ENCODE results near the gene PTPN5.
"Not testable (repeated sequence)": the region's sequence is repeated elsewhere in the genome, so short reads cannot be mapped to it uniquely, and the experiment has no call there.

Gene PTPN5

DNA sequence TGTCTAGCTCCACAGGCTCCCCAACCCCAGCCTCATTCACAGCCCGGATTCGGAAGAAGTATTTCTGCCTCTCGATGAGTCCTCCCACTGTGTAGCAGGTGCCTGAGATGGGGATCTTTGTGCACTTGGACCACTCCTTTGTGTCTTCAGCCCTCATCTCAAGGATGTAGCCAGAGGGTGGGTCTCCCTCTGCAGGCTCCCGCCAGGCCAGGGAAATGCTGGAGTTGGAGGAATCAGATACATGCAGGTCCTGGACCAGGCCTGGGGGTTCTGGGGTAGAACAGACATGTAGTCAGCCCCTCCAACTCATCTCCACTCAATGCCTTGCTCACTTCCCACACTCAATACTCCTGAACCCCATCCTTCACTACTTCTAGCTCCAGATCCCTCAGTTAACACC, 82.2 kb downstream of the PTPN5 start:
- no peak for DNase-seq (ENCODE audit: low read depth)

DNA sequence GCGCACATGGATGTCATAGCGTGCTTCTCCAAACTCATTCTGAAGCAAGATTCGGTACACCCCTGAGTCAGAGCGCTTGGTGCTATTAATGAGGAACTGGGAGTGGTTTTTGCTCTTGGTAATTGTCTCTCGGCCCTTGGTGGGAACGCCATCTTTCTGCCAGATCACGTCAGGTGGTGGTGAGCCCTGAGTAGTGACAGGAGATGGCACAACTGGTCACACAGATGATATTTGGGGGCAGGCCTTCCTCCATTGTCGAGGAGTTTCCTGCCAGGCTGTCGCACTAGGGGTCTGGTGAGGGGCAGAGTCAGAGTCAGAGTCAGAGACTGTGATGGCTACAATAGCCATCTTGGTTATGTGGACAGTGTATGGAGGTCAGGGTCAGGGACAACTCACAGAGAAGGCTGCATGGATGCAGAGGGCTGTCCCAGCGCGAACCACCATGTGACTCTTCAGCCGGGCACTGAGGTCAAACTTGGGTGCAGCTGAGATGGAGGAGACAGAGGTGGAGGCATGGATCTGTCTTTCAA, 83.7 kb downstream of the PTPN5 start:
- no peak for DNase-seq (ENCODE audit: low read depth)

DNA sequence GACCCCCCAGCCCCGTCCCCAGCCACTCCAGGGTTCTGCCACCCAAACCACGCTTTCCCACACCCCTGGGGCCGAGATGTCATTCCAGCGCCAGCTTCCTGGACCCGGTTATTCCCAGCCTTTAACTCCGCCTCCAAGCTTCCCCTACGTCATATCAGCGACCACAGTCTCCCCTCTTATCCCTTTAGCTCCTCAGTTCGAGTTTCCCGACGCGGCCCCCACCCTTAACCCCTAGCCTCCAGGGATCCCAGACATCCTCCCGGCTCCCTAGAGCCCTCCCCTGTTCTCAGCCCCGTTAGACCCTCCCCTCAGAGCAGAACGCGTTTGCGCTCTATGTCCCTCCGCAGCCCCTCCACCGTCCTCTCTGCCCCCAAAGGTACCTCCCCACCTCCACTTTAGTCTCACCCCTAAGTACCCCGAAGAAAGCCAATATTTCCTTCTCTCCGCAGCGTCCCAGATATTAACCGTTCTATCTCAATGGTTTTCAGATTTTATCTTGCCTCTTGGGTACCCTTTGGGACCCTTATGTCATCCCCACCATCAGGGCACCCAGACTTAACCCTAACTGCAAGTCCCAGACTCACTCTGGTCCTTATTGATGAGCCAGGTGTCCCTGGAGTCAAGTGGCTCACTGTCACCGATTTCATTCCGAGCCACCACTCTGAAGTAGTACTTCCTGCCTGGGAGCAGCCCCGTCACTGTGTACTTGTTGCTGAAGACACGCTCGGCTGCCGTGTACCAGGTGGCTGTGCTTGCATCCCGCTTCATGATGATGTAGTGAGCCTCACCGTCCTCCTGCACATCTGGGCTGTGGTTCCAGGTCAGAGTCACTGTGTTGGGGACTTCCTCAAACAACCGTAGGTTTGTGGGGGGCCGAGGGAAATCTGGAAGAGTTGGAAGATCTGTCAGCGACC, 85.0 kb downstream of the PTPN5 start:
- no peak for DNase-seq (ENCODE audit: low read depth)

DNA sequence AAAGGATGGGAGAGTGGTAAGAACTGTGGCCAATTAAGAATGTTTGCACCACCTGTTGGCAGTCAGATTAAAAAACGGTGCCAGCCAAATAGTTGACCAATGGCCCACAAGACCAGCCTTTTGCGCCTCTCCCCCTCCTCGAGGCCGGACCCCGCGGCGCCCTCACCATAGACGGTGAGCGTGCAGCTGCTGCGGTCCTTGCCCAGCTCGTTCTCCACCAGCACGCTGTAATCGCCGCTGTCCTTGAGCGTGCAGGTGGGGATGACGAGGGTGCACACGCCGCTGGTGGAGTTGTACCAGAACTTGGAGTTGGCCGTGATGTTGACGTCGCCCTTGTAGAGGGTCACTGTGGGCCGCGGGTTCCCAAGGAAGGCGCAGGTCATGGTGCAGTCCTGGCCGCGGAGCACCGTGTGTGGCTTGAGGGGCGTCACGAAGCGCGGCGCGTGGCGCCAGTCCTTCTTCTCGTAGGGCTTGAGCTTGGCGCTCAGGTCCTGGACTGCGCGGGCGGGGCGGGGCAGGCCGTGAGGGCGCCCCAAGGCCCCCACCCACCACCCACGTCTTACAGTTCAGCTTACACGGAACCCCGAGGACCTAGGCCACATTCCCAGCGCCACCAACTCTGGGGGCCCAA, 85.8 kb downstream of the PTPN5 start:
- DNase-seq (ENCODE audit: low read depth) = no peak

DNA sequence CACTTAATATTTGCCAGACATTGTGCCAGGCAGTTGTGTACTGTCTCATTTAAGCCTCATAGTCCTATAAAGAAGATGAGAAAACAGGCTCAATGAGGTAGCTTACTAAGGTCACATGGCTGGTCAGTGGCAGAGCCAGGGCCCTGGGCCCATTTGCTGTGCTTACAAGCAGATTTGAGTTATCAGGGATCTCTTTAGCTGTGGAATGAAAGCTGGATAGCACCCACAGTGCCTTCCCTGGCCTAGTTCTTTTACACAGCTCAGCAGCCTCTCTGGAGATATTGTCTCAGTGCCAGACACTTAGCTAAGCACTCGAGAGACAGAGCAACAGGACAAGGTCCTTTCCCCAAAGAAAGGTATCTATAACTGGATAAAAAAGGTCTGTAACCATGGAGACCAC, 86.9 kb downstream of the PTPN5 start:
- DNase-seq (ENCODE audit: low read depth) = no peak

DNA sequence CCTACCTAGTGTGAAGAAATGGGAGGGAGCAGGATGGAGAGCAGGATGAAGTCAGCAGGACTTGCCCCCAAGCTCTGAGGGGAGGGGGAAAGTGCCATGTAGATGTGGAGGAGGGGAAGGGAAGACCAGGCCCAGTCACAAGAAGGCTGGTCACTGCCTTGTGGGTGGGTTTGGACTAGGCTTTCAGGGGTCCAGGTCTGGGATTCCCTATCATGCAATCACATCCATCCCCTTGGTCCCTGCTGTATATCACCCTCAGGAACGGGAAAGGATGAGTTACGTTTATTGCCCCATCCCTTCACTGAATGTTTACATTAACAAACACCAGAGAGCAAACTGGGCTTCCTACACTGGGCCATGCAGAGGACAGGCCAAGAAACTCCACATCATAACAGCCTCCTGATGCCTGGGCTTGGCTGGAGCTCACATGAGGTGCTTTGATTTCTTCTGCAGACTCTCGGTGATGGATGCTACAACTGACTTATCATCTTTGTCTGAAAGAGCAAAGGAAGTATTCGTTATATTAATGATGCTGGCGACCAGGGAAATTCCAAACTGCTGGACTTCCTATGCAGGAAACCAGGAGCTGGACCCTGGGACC, 87.5 kb downstream of the PTPN5 start:
- no peak for DNase-seq (ENCODE audit: low read depth)

DNA sequence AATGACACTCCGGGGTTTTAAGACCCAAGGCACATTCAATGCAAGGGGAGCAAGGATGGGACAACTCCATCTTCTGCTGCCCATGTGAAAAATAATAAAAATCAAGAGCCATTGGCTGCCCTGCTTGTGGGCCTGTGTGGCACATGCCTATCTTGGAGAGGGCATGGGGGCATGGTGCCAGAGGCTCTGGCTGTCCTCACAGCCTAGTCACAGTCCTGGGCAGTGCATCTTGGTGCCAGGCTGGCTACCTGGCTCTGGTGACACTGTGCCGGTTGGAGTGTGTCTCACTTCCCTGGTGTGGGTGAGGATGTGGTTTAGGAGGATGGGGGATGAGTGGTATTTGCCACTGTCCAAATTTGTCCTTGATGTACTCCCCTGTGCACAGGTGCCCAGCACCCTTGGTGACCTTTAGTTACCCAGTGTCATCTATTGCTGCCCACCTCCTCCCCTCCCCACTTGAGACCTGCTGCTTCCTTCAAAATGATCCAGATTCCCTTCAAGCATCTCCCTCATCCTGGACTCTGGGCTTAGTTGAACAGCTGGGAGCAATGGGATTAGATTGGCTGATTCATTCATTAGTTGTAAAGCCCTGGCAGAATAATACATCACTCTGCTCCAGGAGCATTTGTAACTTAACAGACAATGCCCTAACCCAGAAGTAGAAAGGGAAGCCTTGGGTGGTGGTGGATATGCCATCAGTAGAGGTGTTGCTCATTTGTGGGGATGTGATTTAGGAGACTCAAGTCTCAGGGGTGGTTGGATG, 88.4 kb downstream of the PTPN5 start:
- DNase-seq (ENCODE audit: low read depth) = no peak

DNA sequence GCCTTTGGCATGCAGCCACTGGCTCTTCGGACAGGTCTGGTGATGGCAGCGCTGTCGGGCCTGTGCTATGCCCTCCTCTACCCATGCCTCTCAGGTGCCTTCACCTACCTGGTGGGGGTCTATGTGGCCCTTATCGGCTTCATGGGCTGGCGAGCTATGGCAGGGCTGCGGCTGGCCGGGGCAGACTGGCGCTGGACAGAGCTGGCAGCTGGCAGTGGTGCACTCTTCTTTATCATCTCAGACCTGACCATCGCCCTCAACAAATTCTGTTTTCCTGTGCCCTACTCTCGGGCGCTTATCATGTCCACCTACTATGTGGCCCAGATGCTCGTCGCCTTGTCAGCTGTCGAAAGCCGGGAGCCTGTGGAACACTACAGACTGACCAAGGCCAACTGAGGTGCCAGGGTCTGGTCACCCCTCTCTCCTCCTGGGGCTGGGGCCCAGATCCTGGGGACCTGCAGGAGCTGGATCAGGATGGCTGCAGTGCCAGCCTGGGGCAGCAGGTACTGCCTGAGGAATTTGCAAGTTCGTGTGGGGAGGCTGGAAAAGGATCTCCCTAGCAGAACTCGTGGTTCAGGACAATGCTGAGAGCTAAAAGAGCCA, 89.9 kb downstream of the PTPN5 start:
- DNase-seq (ENCODE audit: low read depth) = no peak

DNA sequence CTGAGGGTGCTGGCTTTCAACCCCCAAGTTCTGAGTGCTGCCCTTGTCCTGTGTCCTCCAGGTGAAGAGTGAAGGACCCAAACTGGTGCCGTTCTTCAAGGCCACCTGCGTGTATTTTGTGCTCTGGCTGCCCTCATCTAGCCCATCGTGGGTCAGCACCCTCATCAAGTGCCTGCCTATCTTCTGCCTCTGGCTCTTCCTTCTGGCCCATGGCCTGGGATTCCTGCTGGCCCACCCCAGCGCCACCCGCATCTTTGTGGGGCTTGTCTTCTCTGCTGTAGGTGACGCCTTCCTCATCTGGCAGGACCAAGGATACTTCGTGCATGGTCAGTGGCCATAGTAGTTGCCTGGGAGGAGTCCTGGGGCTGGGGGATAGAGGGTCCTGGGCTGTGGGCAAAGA, 90.7 kb downstream of the PTPN5 start:
- DNase-seq (ENCODE audit: low read depth) = no peak

DNA sequence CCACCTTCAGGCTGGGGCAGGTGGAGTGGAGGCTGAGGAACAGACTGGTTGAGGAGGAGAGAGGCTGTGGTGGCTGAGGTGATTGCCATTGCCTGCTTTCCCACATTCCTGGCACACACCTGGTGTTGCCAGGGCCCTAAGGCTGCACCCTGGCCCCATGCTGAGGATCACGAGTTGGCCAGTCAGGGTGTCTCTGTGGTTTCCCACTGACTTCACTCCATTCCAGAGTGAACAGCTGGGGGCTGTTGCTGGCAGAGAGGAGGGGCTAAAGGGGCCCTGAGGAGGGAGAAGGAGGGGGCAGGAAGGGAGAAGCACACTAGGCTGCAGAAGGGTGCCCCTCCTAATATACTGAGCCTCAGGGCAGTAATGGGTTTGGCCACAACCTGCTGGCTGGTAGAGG, 91.2 kb downstream of the PTPN5 start:
- no peak for DNase-seq (ENCODE audit: low read depth)

DNA sequence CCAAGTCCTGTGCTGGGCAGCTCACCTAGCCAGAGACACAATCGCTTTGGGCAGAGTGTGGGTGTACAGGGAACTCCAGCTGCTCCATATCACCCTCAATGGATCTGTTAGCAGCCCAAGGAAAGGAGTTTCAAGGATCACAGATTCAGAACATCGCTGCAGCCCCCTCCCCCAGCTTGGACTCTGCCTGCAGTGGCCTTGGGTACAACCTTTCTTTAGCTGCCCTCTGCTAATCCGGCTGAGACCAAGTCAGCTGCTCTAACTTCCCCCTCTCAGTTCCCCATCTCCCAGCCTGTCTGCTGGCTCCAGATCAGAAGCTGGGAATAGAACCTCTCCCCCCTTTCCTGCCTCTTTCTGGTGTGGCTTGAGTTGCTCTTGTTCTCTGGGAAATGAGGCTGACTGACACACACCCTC, 91.7 kb downstream of the PTPN5 start:
- no peak for DNase-seq (ENCODE audit: low read depth)

DNA sequence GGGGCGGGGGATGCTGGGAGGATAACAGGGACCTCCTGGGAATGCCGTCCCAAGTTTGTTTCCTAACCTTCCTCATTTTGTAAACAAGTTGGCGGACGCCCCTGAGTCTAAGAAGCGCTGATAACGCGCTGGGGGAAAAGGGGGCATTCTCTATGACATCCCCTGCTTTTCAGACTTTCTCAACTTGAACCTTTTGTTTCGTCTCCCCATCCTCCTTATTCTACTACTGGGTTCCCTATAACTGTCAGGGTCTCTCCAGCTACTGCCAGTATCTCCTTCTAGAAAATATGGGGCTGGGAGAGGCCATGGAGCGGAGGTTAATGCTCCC, 92.4 kb downstream of the PTPN5 start:
- no peak for DNase-seq (ENCODE audit: low read depth)

DNA sequence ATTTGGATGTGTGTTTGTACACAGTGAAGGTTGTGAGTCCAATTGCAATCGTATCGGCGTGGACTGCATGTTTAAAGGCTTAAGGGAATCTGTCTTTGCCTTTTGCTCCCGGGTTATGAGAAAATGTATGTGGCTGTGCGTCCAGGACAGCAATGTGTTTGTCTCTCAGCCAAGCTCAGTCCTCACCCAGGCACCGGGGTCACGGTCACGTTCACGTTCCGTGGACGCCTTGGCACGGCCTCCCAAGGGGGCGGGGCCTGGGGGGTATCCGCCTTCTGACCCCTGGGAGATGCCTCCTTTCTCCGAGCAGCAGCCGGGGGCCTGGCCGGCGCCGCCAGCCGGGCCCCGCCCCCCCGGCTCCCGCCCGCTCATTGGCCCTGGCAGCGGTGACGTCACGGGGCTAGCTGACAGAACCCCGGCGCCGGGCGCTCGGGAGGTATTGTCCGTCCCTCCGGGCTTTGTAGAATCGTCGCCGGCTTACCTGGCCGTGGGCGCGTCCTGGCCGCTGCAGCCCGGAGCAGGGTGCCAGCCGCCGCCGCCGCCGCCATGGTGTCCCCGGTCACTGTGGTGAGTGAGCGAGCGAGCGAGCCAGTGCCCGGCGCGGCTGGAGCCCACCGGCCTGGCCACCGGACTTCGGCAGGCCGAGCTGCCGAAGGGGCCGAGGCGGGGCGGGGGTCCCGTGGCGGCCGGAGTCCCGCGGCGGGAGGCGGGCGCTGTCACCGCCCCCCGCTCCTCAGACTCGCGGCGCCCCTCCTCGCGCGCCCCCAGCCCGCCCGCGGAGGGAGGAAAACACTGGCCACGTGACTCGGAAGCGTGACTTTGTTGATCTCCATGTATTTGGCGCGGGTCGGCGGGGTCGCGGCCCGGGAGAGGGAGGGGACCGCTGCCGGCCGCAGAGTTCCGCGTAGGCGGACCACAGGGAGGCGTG, 93.0 kb downstream of the PTPN5 start, which contains the start of gene TMEM86A:
TMEM86A (plus strand) TSS at position 439 of the 928 bp plus-strand sequence; CDS start at position 547, 108 bp downstream.
- DNase-seq (ENCODE audit: low read depth) = no peak

DNA sequence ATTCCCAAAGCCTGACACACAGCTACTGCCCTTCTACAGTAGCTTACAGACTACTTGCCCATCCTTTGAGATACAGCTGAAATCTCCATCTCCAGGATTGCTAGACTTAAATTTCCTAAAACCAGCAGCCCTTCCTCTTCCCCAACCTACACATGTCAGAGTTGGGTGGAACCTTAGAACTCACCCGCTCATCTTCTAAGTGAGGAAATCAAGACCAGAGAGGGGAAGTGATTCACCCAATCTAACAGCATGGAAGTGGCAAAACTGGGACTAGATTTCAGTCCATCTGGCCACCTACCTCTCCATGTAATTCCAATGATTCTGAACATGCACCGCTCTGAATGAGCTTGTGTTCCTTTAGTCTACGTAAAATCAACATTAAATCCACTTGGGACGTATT, 94.0 kb downstream of the PTPN5 start:
- no peak for DNase-seq (ENCODE audit: low read depth)

DNA sequence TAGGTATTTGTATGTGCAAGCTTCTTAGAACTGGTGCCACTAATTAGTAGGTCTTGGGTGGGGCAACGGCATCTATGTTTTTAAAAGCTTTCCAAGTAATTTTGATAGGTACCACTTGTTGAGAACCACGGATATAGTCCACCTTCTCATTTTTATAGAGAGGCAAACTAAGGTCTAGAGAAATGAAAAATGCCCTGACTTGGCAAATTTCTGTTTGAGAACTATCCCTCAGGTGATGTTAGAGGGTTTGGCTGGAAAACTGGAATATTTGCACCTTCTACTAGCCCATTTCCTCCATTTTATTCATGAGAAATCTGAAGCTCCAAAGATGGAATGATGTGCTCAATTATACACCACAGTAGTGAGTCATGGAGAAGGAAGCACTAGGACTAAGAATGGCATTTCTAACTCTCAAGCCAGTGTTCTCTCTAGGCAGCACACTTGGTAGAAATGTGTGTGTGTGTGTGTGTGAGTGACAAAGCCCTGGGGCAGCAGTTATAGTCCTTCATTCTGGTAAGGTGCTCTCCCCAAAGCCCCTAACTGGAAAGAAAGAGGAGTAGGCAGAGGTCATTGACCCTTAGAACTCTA, 94.9 kb downstream of the PTPN5 start:
- no peak for DNase-seq (ENCODE audit: low read depth)

DNA sequence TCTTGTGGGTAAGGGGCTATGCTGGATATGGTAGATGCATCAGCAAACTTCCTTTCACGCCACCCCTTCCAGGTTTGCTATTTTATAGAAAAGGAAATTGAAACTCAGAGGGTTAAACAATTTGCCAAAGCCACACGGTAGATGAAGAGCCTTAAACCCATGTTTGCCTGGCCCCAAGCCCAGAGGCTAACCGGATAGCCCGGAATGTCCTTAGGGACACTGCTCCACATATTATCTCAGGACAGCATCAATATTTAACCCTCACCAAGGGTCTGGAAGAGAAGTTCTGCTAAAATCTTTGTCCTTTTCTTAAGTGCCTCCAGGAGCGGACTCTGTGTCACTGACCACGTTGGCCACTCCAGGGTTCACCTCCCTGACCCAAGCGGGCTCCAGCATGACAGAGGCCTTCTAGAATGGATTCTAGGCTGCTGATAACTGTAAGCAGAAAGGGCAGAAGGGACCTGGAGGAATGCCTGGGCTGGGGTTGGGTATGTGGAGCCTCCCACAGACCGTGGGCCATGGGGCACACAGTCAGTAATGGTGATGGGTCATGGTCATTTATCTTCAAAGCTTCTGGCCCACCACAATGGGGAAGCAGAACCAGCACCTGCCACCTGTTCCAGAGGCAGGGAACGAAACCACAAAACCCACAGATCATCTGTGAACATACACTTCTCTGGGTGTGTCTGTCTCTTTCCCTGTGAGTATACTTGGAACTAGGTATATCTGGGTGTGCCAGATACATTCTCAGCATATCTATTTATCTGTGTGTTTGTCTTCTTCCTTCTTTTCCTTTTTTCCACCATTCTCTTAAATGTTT, 98.4 kb downstream of the PTPN5 start:
- no peak for DNase-seq (ENCODE audit: low read depth)

DNA sequence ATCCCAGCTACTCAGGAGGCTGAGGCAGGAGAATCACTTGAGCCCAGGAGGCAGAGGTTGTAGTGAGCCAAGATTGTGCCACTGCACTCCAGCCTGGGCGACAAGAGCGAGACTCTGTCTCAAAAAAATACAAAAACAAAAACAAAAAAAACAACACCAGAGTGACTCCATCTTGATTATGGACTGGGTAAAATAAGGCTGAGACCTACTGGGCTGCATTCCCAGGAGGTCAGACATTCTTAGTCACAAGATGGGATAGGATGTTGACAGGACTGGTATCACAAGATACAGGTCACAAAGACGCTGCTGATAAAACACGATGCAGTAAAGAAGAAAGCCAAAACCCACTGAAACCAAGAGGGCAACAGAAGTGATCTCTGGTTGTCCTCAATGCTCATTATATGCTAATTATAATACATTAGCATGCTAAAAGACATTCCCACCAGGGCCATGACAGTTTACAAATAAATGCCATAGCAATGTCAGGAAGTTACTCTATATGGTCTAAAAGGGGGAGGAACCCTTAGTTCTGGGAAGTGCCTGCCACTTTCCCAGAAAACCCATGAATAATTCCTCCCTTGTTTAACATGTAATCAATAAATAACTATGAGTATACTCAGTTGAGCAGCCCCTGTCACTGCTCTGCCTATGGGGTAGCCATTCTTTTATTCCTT, 100.0 kb downstream of the PTPN5 start:
- not testable (repeated sequence) for DNase-seq (ENCODE audit: low read depth)

DNA sequence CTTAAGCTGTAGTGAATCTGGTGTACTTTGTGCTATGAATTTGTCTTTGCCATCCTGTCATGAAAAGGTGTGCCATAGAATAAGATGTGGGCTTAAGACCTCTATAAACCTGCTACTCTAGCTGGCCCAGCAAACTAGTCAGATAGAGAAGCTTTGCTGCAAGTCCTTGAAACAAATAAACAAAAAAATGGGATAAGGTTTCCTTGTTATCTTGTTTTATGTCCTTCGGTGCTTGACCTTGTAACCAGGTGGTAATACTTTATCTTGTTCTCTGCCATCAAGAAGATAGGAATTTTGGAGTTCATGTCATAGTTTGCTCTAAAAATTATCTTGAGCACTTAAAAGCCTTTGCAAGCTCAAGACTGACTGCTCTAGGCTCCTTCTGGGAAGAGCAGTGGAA, 107.3 kb downstream of the PTPN5 start:
- DNase-seq (ENCODE audit: low read depth) = no peak

DNA sequence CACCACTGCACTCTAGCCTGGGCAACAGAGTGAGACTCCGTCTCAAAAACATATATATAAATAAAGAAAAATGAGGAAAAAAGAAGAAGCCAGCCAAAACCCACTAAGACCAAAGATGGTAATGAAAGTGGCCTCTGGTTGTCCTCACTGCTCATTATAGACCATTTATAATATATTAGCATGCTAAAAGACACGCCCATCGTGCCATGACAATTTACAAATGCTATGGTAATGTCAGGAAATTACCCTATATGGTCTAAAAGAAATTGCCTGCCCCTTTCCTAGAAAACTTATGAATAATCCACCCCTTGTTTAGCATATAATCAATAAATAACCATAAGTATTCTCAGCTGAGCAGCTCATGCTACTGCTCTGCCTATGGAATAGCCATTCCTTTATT, 109.1 kb downstream of the PTPN5 start:
- no peak for DNase-seq (ENCODE audit: low read depth)
